Hepatocyte (in vitro differentiated cells): Measurements from ENCODE around the gene ARFRP1.

Source experiments
- CTCF ChIP-seq: fragments of 200-600 bp; sonication (generic); IDR thresholded peaks from 2 replicates; pipeline ENCODE4 v1.5.1; 2016; ENCODE audit warnings: antibody characterized with exemption, mild to moderate bottlenecking; ENCODE audit not compliant: poor library complexity
- EZH2 ChIP-seq: fragments of 200-600 bp; sonication (generic); IDR thresholded peaks from 2 replicates; pipeline ENCODE4 v1.6.1; 2016; ENCODE audit warnings: antibody characterized with exemption, mild to moderate bottlenecking, borderline replicate concordance
- EZH2phosphoT487 ChIP-seq: fragments of 200-600 bp; sonication (generic); IDR thresholded peaks from one replicate; pipeline ENCODE4 v1.6.1; 2018; ENCODE audit warnings: antibody characterized with exemption, mild to moderate bottlenecking, low read depth, moderate library complexity; ENCODE audit not compliant: unreplicated experiment, severe bottlenecking

GRCh38 chr20:63746751-63747315 is 39.1 kb upstream of the ARFRP1 start:
- TF ChIP-seq CTCF (no peak), EZH2phosphoT487 (no peak), EZH2 (no peak)
